Lower lobe of right lung (tissue), 2 donors: ENCODE data around the gene NACC2. TPM values are rescaled to one million over a fixed set of nuclear protein-coding genes. Genes with fewer than 3 reads are reported as not detected.
A peak's percentile ranks its signal among the peaks of the same experiment; 100 is the strongest.

Source experiments
- ATAC-seq, 2 donors: fragments of 200-7000 bp; cut with Tn5 transposase; one replicate each; pipeline ENCODE4 v1.9.1; 2020 to 2022; ENCODE audit warnings: mild to moderate bottlenecking in 2 of 2, moderate library complexity in 2 of 2
- DNase-seq: peaks from one replicate; pipeline ENCODE4 v3.0.0-alpha.2; 2020
- H3K27ac ChIP-seq: fragments of 200-600 bp; one replicate; pipeline ENCODE4 v1.8.0; 2022
- H3K27me3 ChIP-seq: fragments of 200-600 bp; one replicate; pipeline ENCODE4 v1.8.0; 2022; ENCODE audit warnings: low read depth
- H3K36me3 ChIP-seq: fragments of 200-600 bp; one replicate; pipeline ENCODE4 v1.8.0; 2022; ENCODE audit warnings: mild to moderate bottlenecking
- H3K4me1 ChIP-seq: fragments of 200-600 bp; one replicate; pipeline ENCODE4 v1.8.0; 2022
- H3K4me3 ChIP-seq: fragments of 200-600 bp; one replicate; pipeline ENCODE4 v1.8.0; 2022; ENCODE audit warnings: mild to moderate bottlenecking
- H3K9me3 ChIP-seq: fragments of 200-600 bp; one replicate; pipeline ENCODE4 v1.8.0; 2022
- CTCF ChIP-seq: fragments of 200-600 bp; IDR thresholded peaks from one replicate; pipeline ENCODE4 v1.8.0; 2022; ENCODE audit warnings: antibody characterized with exemption, mild to moderate bottlenecking
- intact Hi-C: fragments of 100-400 bp; cut with DNase I; formaldehyde crosslinking; loops from one replicate; pipeline ENCODE4 v1.11.0; 2022
- total RNA-seq: library from RNA; stranded (reverse); fragmentation: NEBNext Ultra II Directional; extraction: Animal tissue kit (Norgen Biotek cat#: 25700); gene quantifications from one replicate; pipeline ENCODE4 v1.2.1, GENCODE V29; 2021
- donor health status: DM: no; HTN: yes; CAD: no; lungs with severe emphysema.

NACC2 gene
- total RNA-seq, 1 donor from 2014 or later = 27.0 TPM

GRCh38 chr9:136059321-136059791 lies 35.7 kb downstream of the NACC2 start:
- H3K36me3 ChIP-seq = peaks cover 8% of the 10 kb centered on the region
- H3K4me1 ChIP-seq = peaks cover 44% of the 10 kb centered on the region
- H3K27ac ChIP-seq = no peak overlapping the region
- H3K9me3 ChIP-seq = no peaks in the 10 kb centered on the region
- intact Hi-C loops = no loop called here
- no peak overlapping the region for H3K4me3 ChIP-seq
- ATAC-seq = peak; percentile 3 to 4
- no peak for TF ChIP-seq CTCF
- no peak for DNase-seq
- H3K27me3 ChIP-seq = no peaks in the 10 kb centered on the region

DNA sequence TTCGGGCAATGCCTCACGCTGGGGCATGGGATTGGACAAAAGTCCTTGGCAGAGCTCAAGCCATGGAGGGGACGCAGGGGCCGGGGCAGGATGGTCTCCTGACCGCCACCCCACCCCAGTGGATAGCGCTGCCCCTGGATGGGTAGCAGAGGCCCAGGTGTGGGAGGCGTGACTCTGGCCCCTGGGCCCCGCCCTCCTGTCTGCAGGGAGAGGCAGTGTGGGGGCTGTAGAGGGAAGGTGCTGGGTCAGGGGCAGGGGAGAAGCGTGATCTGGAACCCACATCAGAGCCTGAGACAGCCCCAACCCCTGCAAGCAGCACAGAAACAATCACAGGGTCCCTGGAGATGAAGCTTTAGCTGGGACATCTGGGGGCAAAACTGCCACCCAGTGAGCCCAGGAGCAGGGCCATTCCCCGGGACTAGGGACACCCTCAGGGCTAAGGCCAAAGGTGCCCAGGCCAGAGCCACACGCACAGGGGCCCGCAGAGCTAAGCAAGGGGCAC lies 36.2 kb downstream of the NACC2 start:
- Histone ChIP-seq H3K9me3 (no peaks in the 10 kb centered on the region), H3K4me3 (no peak overlapping the region), H3K27me3 (no peaks in the 10 kb centered on the region), H3K36me3 (peaks cover 8% of the 10 kb centered on the region), H3K4me1 (peaks cover 49% of the 10 kb centered on the region), H3K27ac (no peak overlapping the region)
- no peak for TF ChIP-seq CTCF
- no peak for ATAC-seq
- intact Hi-C loops = no loop called here
- DNase-seq = no peak

DNA sequence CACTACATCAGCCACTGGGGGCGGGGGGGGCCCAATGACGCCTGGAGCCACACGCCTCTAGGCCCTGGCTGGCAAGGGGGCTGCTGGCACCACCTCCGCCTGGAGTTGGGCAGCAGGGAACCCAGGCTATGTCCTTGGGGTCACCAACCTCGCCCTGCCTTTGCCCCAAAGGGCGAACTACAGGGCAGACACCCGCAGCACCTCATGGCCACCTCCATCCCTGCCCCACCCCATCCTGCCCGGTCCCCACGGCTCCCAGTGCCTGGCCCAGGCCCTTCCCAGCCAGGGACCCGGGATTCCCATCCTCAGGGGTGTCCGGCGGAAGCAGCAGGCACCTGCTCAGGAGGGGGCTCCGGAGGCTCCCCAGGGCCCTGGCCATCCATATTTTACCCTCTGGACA lies 37.0 kb downstream of the NACC2 start:
- Histone ChIP-seq H3K27me3 (no peaks in the 10 kb centered on the region), H3K4me3 (no peak overlapping the region), H3K27ac (no peak overlapping the region), H3K36me3 (peaks cover 7% of the 10 kb centered on the region), H3K4me1 (peaks cover 57% of the 10 kb centered on the region), H3K9me3 (no peaks in the 10 kb centered on the region)
- intact Hi-C loops = no loop called here
- ATAC-seq (no peak), DNase-seq (no peak)
- no peak for TF ChIP-seq CTCF

DNA sequence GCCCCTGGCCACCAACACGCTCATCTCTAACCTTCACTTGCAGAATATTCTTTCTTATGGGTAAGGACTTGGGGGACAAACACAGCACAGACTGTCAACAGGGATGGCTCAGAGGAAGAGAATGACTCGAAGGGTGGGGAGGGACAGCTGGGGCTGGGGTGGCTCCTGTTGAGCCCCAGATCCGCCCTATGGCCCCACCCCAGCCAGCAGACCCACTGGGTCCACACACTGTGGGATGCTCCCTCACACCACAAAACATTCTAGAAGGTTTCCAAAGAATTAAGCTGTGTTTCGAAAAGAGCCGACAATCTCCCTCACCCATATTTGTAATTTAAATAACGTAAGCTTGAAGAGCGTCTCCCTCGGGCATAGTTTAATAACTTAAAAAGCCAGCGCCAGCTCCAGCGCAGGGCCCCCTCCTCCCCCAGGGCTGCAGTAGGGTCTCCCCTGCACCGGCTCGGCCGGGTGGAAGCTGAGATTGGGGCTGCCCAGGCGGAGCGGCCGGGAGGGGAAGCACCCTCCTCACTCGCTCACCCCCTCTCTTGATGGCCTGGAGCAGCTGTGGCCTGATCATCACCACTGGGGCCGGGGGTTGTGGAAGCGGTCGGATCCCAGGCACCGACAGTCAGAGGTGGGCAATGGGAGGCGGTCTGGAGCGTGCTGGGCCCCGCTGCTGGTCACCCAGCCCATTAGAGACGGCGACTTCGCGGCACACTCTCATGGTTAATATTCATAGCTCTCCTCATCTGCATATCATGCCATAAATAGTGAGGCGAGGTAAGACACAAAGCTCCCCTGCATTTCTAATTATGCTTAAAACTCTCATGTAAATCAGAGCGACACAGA lies 37.6 kb downstream of the NACC2 start:
- intact Hi-C loops = no loop called here
- Histone ChIP-seq H3K36me3 (peaks cover under 1% of the 10 kb centered on the region), H3K27me3 (no peaks in the 10 kb centered on the region), H3K27ac (no peak overlapping the region), H3K4me1 (peaks cover 63% of the 10 kb centered on the region), H3K4me3 (no peak overlapping the region), H3K9me3 (no peaks in the 10 kb centered on the region)
- DNase-seq = no peak
- no peak for TF ChIP-seq CTCF
- no peak for ATAC-seq

DNA sequence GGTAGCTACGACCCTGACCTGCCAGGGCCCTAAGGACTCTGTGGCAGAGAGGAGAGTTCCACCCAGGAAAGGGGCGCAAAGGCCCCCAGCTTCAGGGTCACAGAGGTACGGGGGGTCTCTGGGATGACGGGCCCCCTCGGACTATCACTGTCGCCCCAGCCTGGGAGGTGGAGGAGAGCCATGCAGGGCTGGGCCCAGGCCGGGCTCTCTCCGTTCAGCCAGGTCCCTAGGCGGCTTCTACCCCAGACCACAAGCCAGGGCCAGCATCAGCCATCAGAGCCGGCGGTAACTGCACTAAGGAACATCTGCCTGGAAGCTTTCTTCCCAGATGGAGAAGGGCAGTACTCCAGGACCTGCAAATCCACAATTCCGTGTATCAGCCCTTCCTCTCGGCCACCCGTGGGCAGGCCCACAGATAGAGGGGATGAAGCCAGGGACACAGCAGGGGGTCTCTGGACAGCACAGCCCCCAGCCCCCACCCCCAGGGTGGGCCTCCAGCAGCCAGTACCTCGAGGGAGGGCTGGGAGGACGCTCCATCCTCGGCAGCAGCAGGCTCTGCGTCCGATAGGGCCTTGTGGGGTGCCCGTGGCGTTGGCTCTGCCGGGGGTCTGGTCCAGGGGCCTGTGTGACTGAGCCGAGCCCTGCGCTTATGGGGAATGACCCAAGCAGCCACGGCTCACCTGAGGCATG lies 38.4 kb downstream of the NACC2 start:
- intact Hi-C loops = no loop called here
- H3K9me3 ChIP-seq = no peaks in the 10 kb centered on the region

More for the DNA sequence above, 38.4 kb downstream of the NACC2 start:
- DNase-seq = no peak
- Histone ChIP-seq H3K4me1 (peaks cover 70% of the 10 kb centered on the region), H3K4me3 (no peak overlapping the region), H3K27me3 (no peaks in the 10 kb centered on the region), H3K36me3 (no peaks in the 10 kb centered on the region), H3K27ac (no peak overlapping the region)
- no peak for ATAC-seq
- no peak for TF ChIP-seq CTCF
